Loucy (cell line): ENCODE results near the gene EEPD1.
A peak's percentile ranks its signal among the peaks of the same experiment; 100 is the strongest.

Experiments
- H2AFZ ChIP-seq: fragments of 200-600 bp; sonication (generic); 2 replicates; pipeline ENCODE4 v1.6.0; 2016; ENCODE audit warnings: antibody characterized with exemption, mild to moderate bottlenecking, low read length, moderate library complexity
- H3F3A ChIP-seq: fragments of 200-600 bp; 2 replicates; pipeline ENCODE4 v1.6.0; 2016; ENCODE audit warnings: antibody characterized with exemption, low read depth, mild to moderate bottlenecking
- H3K27me3 ChIP-seq: fragments of 200-600 bp; sonication (generic); 2 replicates; pipeline ENCODE4 v1.6.1; 2014; ENCODE audit warnings: low read length, mild to moderate bottlenecking; ENCODE audit not compliant: insufficient read depth, poor library complexity, severe bottlenecking
- H3K36me3 ChIP-seq: fragments of 200-600 bp; sonication (generic); 2 replicates; pipeline ENCODE4 v1.6.1; 2016; ENCODE audit warnings: low read length; ENCODE audit not compliant: insufficient read depth
- H3K4me1 ChIP-seq: fragments of 200-600 bp; sonication (generic); 2 replicates; pipeline ENCODE4 v1.5.1; 2014; ENCODE audit warnings: low read length, mild to moderate bottlenecking; ENCODE audit not compliant: insufficient read depth, poor library complexity, severe bottlenecking
- H3K4me2 ChIP-seq: fragments of 200-600 bp; sonication (generic); 2 replicates; pipeline ENCODE4 v1.6.0; 2014; ENCODE audit warnings: antibody characterized with exemption, low read length, low read depth, mild to moderate bottlenecking; ENCODE audit not compliant: poor library complexity, severe bottlenecking
- H3K4me3 ChIP-seq: fragments of 200-600 bp; sonication (generic); 2 replicates; pipeline ENCODE4 v1.5.1; 2014; ENCODE audit warnings: low read length, mild to moderate bottlenecking, mixed read lengths; ENCODE audit not compliant: poor library complexity, severe bottlenecking
- H3K79me2 ChIP-seq: fragments of 200-600 bp; sonication (generic); 2 replicates; pipeline ENCODE4 v1.6.1; 2014; ENCODE audit warnings: low read length; ENCODE audit not compliant: insufficient read depth
- H3K9ac ChIP-seq: fragments of 200-600 bp; sonication (generic); 2 replicates; pipeline ENCODE4 v1.6.0; 2014; ENCODE audit warnings: mild to moderate bottlenecking, low read depth, low read length, moderate library complexity; ENCODE audit not compliant: poor library complexity, severe bottlenecking
- H3K9me2 ChIP-seq: fragments of 200-600 bp; sonication (generic); replicated peaks from 2 replicates; pipeline ENCODE4 v1.6.1; 2016; ENCODE audit warnings: low read depth, low read length, mixed read lengths
- H3K9me3 ChIP-seq: fragments of 200-600 bp; sonication (generic); 2 replicates; pipeline ENCODE4 v1.6.1; 2014; ENCODE audit warnings: mild to moderate bottlenecking, antibody characterized with exemption, low read length, low read depth; ENCODE audit not compliant: insufficient read depth
- H4K20me1 ChIP-seq: fragments of 200-600 bp; sonication (generic); 2 replicates; pipeline ENCODE4 v1.6.0; 2014; ENCODE audit warnings: antibody characterized with exemption, low read length, mild to moderate bottlenecking; ENCODE audit not compliant: insufficient read depth, poor library complexity, severe bottlenecking
- CTCF ChIP-seq: fragments of 200-600 bp; sonication (generic); conservative IDR thresholded peaks from 2 replicates; pipeline ENCODE4 v1.5.1; 2014; ENCODE audit warnings: mild to moderate bottlenecking, antibody characterized with exemption, low read length
- EZH2phosphoT487 ChIP-seq: fragments of 200-600 bp; IDR thresholded peaks from 2 replicates; pipeline ENCODE4 v1.6.1; 2018; ENCODE audit warnings: antibody characterized with exemption, mild to moderate bottlenecking, moderate library complexity, borderline replicate concordance

The EEPD1 gene

GRCh38 chr7:36210291-36210922 lies 57.4 kb downstream of the EEPD1 start:
- Histone ChIP-seq H3K79me2 (no peaks in the 10 kb centered on the region), H4K20me1 (no peaks in the 10 kb centered on the region), H3K36me3 (no peaks in the 10 kb centered on the region), H3K27me3 (no peaks in the 10 kb centered on the region), H3K9ac (no peak overlapping the region), H3F3A (no peaks in the 10 kb centered on the region), H3K9me2 (no peaks in the 10 kb centered on the region), H3K4me3 (no peak overlapping the region), H3K4me1 (peaks cover 46% of the 10 kb centered on the region), H2AFZ (no peak overlapping the region), H3K9me3 (no peaks in the 10 kb centered on the region), H3K4me2 (peak overlapping the region; percentile 53)
- TF ChIP-seq CTCF (no peak), EZH2phosphoT487 (no peak)

GRCh38 chr7:36214608-36215456 lies 61.8 kb downstream of the EEPD1 start:
- H3K4me3 ChIP-seq: no peak overlapping the region
- no peaks in the 10 kb centered on the region for H3K79me2 ChIP-seq
- H3K9ac ChIP-seq: no peak overlapping the region
- H4K20me1 ChIP-seq: no peaks in the 10 kb centered on the region
- no peak overlapping the region for H3K4me2 ChIP-seq
- H3K36me3 ChIP-seq: no peaks in the 10 kb centered on the region
- no peaks in the 10 kb centered on the region for H3K27me3 ChIP-seq
- H3F3A ChIP-seq: no peaks in the 10 kb centered on the region
- TF ChIP-seq EZH2phosphoT487 (no peak), CTCF (no peak)
- H2AFZ ChIP-seq: no peak overlapping the region
- peaks cover 11% of the 10 kb centered on the region for H3K4me1 ChIP-seq
- H3K9me3 ChIP-seq: no peaks in the 10 kb centered on the region
- H3K9me2 ChIP-seq: no peaks in the 10 kb centered on the region

- H3K36me3 ChIP-seq: no peaks in the 10 kb centered on the region
- no peaks in the 10 kb centered on the region for H3K9me2 ChIP-seq
- H3K4me3 ChIP-seq: no peak overlapping the region
- H3K4me1 ChIP-seq: peaks cover 5% of the 10 kb centered on the region
- H4K20me1 ChIP-seq: no peaks in the 10 kb centered on the region
- no peaks in the 10 kb centered on the region for H3F3A ChIP-seq
- no peak for TF ChIP-seq EZH2phosphoT487
- no peak for TF ChIP-seq CTCF
- H3K79me2 ChIP-seq: no peaks in the 10 kb centered on the region
- no peaks in the 10 kb centered on the region for H3K9me3 ChIP-seq
- no peak overlapping the region for H2AFZ ChIP-seq
- no peaks in the 10 kb centered on the region for H3K27me3 ChIP-seq
- no peak overlapping the region for H3K9ac ChIP-seq
- H3K4me2 ChIP-seq: no peak overlapping the region
These were observed 62.4 kb downstream of the EEPD1 start for GRCh38 chr7:36215457-36215765.
